ENCODE results near the gene HERC2.
"Not testable (repeated sequence)": the region's sequence is repeated elsewhere in the genome, so short reads cannot be mapped to it uniquely, and the experiment has no call there.

GRCh38 chr15:28151864-28152537 is 170.0 kb downstream of the HERC2 start:
- TF ChIP-seq CTCF (IDR thresholded peaks at IDR 0.05 in 8 of 11, conservative IDR thresholded peaks at IDR 0.05 in 3 of 11); POLR2A (IDR thresholded peaks at IDR 0.05): not testable (repeated sequence)

All from spleen (tissue), 7 donors.